ENCODE results near the gene CNGA3.

DNA sequence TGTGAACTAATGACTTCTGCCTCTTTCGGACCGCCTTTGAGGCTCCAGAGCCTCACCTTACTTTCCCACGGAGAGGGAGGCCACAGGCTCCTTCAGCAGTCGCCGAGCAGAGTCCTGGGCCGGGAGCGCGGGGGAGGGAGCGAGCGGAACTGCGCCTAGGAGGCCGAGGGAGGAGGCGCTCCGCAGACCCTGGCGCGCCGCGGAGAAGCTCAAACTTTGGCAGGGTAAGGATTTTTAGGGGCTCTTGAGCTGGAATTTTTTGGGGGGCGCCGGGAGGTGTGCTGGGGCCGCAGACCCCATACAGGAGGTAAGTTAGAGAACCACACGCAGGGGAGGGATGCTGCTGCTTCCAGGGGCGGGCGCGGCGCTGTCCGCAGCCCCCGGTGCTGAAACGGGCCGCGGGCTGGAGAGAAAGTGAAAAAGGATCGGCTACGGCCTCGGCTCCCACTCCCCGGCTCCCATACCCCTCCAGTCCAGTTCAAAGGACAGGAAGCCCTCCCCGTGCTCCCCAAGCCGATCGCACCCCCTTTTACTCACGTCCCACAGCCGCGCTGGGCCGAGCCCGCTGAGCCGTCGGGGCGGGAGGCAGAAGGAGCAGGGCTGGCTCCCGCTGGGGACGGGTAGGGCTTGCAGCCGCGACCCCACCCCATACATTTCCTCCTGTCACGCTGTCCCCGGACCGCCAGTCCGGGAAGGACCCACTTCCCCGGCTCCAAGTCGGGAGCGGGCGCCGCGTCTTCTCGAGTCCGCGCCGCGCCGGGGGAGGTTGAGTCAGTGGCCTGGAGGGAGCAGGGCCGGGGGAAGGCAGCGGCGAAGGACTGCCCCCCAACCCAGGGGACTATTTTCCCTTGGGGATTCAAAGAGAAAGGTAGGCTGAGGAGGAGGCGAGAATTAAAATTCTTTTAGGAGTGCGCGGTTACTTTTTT, at the start of gene CNGA3:
- TF ChIP-seq SPI1 (IDR thresholded peaks at IDR 0.05; ENCODE audit: borderline replicate concordance, insufficient read depth, low read depth, low read length) = no peak
- TF ChIP-seq, protein P1, sequence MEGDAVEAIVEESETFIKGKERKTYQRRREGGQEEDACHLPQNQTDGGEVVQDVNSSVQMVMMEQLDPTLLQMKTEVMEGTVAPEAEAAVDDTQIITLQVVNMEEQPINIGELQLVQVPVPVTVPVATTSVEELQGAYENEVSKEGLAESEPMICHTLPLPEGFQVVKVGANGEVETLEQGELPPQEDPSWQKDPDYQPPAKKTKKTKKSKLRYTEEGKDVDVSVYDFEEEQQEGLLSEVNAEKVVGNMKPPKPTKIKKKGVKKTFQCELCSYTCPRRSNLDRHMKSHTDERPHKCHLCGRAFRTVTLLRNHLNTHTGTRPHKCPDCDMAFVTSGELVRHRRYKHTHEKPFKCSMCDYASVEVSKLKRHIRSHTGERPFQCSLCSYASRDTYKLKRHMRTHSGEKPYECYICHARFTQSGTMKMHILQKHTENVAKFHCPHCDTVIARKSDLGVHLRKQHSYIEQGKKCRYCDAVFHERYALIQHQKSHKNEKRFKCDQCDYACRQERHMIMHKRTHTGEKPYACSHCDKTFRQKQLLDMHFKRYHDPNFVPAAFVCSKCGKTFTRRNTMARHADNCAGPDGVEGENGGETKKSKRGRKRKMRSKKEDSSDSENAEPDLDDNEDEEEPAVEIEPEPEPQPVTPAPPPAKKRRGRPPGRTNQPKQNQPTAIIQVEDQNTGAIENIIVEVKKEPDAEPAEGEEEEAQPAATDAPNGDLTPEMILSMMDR (IDR thresholded peaks at IDR 0.05 in 2 of 3, conservative IDR thresholded peaks at IDR 0.05 in 1 of 3; ENCODE audit: control insufficient read depth in 2 of 3, extremely low read depth in 1 of 3, insufficient read depth in 1 of 3, low read depth in 3 of 3, low read length in 3 of 3) = no peak
- TF ChIP-seq CEBPB (IDR thresholded peaks at IDR 0.05; ENCODE audit: borderline replicate concordance in 1 of 2, low read depth in 2 of 2, low read length in 2 of 2) = no peak
